HL-60 (cell line): ENCODE data around the gene RTP3.

ENCODE experiments used
- DNase-seq, 2 experiments: peaks; one replicate each; pipeline ENCODE4 v3.0.0-alpha.2; 2010 to 2020; ENCODE audit warnings: low read depth in 1 of 2, low spot score in 1 of 2
- H3K27ac ChIP-seq: fragments of 250-450 bp; sonication (Bioruptor Pico); replicated peaks from 2 replicates; pipeline ENCODE4 v1.5.1; 2020; ENCODE audit warnings: mild to moderate bottlenecking, moderate library complexity
- H3K27me3 ChIP-seq: fragments of 250-450 bp; sonication (Bioruptor Pico); 2 replicates; pipeline ENCODE4 v1.5.1; 2021; ENCODE audit warnings: mild to moderate bottlenecking, moderate library complexity; ENCODE audit not compliant: insufficient read depth, poor library complexity, severe bottlenecking
- H3K4me3 ChIP-seq: replicated peaks from 2 replicates; pipeline ENCODE4 v1.5.1; 2011; ENCODE audit warnings: mild to moderate bottlenecking, control low read depth, low read length; ENCODE audit not compliant: insufficient read depth
- CTCF ChIP-seq: IDR thresholded peaks from one replicate; pipeline ENCODE4 v1.5.1; 2011; ENCODE audit warnings: low read length, control low read depth, inconsistent platforms; ENCODE audit not compliant: insufficient read depth
- GABPA ChIP-seq: IDR thresholded peaks from 2 replicates; pipeline ENCODE4 v1.6.1; 2012; ENCODE audit warnings: low read depth
- POLR2AphosphoS5 ChIP-seq: IDR thresholded peaks from 2 replicates; pipeline ENCODE4 v1.6.1; 2012; ENCODE audit warnings: low read depth
- REST ChIP-seq: IDR thresholded peaks from 2 replicates; pipeline ENCODE4 v1.6.1; 2012; ENCODE audit warnings: low read depth; ENCODE audit not compliant: insufficient replicate concordance
- SPI1 ChIP-seq: IDR thresholded peaks from 2 replicates; pipeline ENCODE4 v1.6.1; 2012; ENCODE audit warnings: low read depth, mild to moderate bottlenecking, borderline replicate concordance

The RTP3 gene

DNA sequence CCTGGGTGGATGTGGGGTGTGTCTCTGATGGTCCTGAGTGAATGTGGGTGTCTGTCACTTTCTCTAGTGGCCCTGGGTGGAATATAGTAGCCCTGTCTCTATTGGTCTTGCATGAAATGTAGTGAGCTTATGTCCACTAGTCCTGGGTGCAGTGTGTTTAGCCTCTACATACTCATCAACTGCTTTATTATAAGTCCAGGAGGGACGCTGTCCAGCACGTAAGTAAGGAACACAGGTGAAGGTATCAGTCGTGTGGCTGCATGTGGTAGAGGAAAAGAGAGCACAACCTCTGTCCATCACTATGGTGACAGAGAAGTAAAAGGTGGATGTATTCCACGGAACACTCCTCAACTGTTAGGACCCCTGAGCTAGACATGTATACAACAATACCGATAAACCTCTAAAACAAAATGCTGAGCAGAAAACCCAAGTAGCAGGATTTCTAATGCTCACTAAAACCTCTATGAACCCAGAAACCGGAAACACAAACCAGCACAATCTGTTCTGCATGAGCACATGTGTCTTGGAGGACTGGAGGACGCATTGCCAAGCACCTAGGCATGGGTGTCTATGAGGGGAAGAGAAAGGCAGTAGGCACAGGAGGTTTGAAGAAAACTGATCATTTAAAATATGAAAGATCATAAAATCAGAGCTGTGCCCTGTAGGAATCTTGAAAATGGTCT is 44.1 kb upstream of the RTP3 start:
- no peak overlapping the region for H3K27ac ChIP-seq
- TF ChIP-seq GABPA (no peak), CTCF (no peak), REST (no peak), SPI1 (no peak), POLR2AphosphoS5 (no peak)
- H3K27me3 ChIP-seq = no peaks in the 10 kb centered on the region
- H3K4me3 ChIP-seq = no peak overlapping the region
- DNase-seq = no peak

DNA sequence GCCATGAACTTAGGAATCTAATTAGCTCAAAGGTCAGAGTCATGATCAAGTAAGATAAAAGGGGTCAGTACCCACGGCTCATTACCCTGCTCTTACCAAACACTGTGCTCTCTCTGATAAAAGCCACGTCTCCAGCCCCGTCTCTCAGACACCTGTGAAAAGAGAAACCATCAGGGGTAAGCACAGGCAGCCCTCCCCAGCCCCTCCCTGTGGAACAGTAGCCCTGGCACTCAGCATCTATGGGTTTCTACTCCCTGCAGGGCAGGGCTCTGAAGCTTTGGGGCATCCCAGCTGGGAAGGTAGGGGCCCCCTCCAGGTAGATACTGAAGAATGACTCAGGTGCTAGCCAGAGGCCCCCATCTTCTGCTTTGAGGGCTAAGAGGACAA is 43.6 kb upstream of the RTP3 start:
- Histone ChIP-seq H3K27me3 (no peaks in the 10 kb centered on the region), H3K4me3 (no peak overlapping the region), H3K27ac (no peak overlapping the region)
- no peak for DNase-seq
- TF ChIP-seq GABPA = no peak
- TF ChIP-seq SPI1 = no peak
- TF ChIP-seq POLR2AphosphoS5 = no peak
- no peak for TF ChIP-seq CTCF
- TF ChIP-seq REST = no peak

DNA sequence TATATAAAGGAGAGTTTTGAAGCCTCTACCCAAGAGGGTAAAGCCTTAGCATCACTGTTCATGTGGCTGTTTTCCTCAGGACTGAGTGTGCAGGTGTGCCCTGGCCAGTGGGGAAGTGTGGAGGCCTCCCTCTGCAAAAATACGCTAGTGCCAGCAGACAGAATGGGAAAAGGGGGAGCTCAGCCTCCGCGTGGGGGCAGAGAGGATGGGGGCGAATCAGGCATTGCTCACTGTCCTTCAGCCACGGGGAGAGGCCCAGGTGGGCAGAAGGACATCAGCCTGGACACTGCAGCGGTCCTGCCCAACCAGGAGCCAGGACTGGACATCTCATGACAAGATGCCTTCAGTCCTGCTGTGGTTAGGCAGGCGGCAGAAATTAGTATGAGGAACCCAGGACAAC is 43.2 kb upstream of the RTP3 start:
- no peak overlapping the region for H3K27ac ChIP-seq
- H3K4me3 ChIP-seq = no peak overlapping the region
- no peak for DNase-seq
- H3K27me3 ChIP-seq = no peaks in the 10 kb centered on the region
- no peak for TF ChIP-seq SPI1
- no peak for TF ChIP-seq CTCF
- no peak for TF ChIP-seq GABPA
- TF ChIP-seq POLR2AphosphoS5 = no peak
- TF ChIP-seq REST = no peak
